ENCODE data around the gene ACCSL. TPM values are rescaled to one million over a fixed set of nuclear protein-coding genes. Genes with fewer than 3 reads are reported as not detected.

Gene ACCSL
- total RNA-seq, 4 donors from 2014 or later: 0.78 TPM; not detected in 3

GRCh38 chr11:44065841-44066731 lies 18.3 kb downstream of the ACCSL start, which contains the start of gene ACCS:
Gene ACCS (plus strand): TSS chr11:44066270. CDS start chr11:44067628, 1,358 bp downstream.
- no peaks in the 10 kb centered on the region for H3K9me3 ChIP-seq
- peak within 1 kb of the TSS; percentile 87 to 94 (median 92) for H3K27ac ChIP-seq
- peak within 1 kb of the TSS; percentile 52 to 87 (median 75) for H3K4me3 ChIP-seq
- H3K27me3 ChIP-seq: no peaks in the 10 kb centered on the region
- peaks cover 0 to 22% (median 0%) of the 10 kb centered on the region in 3 donors for H3K36me3 ChIP-seq
- peak; percentile 23 to 90 for TF ChIP-seq EP300 (IDR thresholded peaks at IDR 0.05)
- peak; percentile 17 to 68 for TF ChIP-seq POLR2A (IDR thresholded peaks at IDR 0.05)
- TF ChIP-seq CTCF (IDR thresholded peaks at IDR 0.05): peak; percentile 78 to 91 (median 89)
- H3K4me1 ChIP-seq: peaks cover 0 to 23% (median 5%) of the 10 kb centered on the region in 4 donors
- 0 to 1% methylated on average over 46 to 48 of the region's 70 CpGs for WGBS, 2 donors
- peak; percentile 95 to 97 for DNase-seq (ENCODE audit: low spot score in 2 of 2)

GRCh38 chr11:44066732-44067141 lies 19.0 kb downstream of the ACCSL start:
- Histone ChIP-seq H3K27me3 (no peaks in the 10 kb centered on the region), H3K4me3 (peak overlapping the region; percentile 52 to 87 (median 75)), H3K36me3 (peaks cover 0 to 28% (median 0%) of the 10 kb centered on the region in 3 donors), H3K9me3 (no peaks in the 10 kb centered on the region), H3K4me1 (peaks cover 0 to 23% (median 5%) of the 10 kb centered on the region in 4 donors), H3K27ac (peak overlapping the region; percentile 87 to 94 (median 92))
- no peak for DNase-seq (ENCODE audit: low spot score in 2 of 2)
- TF ChIP-seq EP300 (IDR thresholded peaks at IDR 0.05): no peak
- 23 to 31% methylated on average over 10 of the region's 10 CpGs for WGBS, 2 donors

GRCh38 chr11:44067266-44067665 lies 19.5 kb downstream of the ACCSL start:
- peak overlapping the region in 3 of 4 donors; percentile 71 to 87 (median 79) for H3K4me3 ChIP-seq
- TF ChIP-seq EP300 (IDR thresholded peaks at IDR 0.05) (no peak), CTCF (IDR thresholded peaks at IDR 0.05) (no peak), POLR2A (IDR thresholded peaks at IDR 0.05) (no peak)
- no peak for DNase-seq (ENCODE audit: low spot score in 2 of 2)
- H3K27ac ChIP-seq: peak overlapping the region in 1 of 4 donors; percentile 93
- 78 to 81% methylated on average over 5 of the region's 5 CpGs for WGBS, 2 donors
- peaks cover 0 to 23% (median 5%) of the 10 kb centered on the region in 4 donors for H3K4me1 ChIP-seq
- no peaks in the 10 kb centered on the region for H3K27me3 ChIP-seq
- H3K36me3 ChIP-seq: peaks cover 0 to 34% (median 0%) of the 10 kb centered on the region in 3 donors
- H3K9me3 ChIP-seq: no peaks in the 10 kb centered on the region

- WGBS, 2 donors: 98 to 100% methylated on average over 2 of the region's 2 CpGs
- no peak for DNase-seq (ENCODE audit: low spot score in 2 of 2)
- Histone ChIP-seq H3K27me3 (no peaks in the 10 kb centered on the region), H3K4me3 (no peak overlapping the region), H3K4me1 (peaks cover 0 to 23% (median 5%) of the 10 kb centered on the region in 4 donors), H3K36me3 (peaks cover 0 to 43% (median 0%) of the 10 kb centered on the region in 3 donors), H3K27ac (no peak overlapping the region), H3K9me3 (no peaks in the 10 kb centered on the region)
- TF ChIP-seq EP300 (IDR thresholded peaks at IDR 0.05) (no peak), CTCF (IDR thresholded peaks at IDR 0.05) (no peak), POLR2A (IDR thresholded peaks at IDR 0.05) (no peak)
These were observed 20.4 kb downstream of the ACCSL start for GRCh38 chr11:44068180-44068579.

- Histone ChIP-seq H3K9me3 (no peaks in the 10 kb centered on the region), H3K4me3 (no peak overlapping the region), H3K27ac (no peak overlapping the region), H3K4me1 (peaks cover 0 to 16% (median 5%) of the 10 kb centered on the region in 4 donors), H3K27me3 (no peaks in the 10 kb centered on the region), H3K36me3 (peaks cover 2 to 72% (median 6%) of the 10 kb centered on the region in 3 donors)
- no peak for DNase-seq (ENCODE audit: low spot score in 2 of 2)
- whole genome bisulfite sequencing, 2 donors: 73 to 79% methylated on average over 3 of the region's 3 CpGs
- TF ChIP-seq CTCF (IDR thresholded peaks at IDR 0.05): no peak
These were observed 23.4 kb downstream of the ACCSL start for GRCh38 chr11:44071157-44071556.

All from tibial nerve (tissue), 4 donors.